ENCODE measurements around the gene PPP2R2C.

The PPP2R2C gene

DNA sequence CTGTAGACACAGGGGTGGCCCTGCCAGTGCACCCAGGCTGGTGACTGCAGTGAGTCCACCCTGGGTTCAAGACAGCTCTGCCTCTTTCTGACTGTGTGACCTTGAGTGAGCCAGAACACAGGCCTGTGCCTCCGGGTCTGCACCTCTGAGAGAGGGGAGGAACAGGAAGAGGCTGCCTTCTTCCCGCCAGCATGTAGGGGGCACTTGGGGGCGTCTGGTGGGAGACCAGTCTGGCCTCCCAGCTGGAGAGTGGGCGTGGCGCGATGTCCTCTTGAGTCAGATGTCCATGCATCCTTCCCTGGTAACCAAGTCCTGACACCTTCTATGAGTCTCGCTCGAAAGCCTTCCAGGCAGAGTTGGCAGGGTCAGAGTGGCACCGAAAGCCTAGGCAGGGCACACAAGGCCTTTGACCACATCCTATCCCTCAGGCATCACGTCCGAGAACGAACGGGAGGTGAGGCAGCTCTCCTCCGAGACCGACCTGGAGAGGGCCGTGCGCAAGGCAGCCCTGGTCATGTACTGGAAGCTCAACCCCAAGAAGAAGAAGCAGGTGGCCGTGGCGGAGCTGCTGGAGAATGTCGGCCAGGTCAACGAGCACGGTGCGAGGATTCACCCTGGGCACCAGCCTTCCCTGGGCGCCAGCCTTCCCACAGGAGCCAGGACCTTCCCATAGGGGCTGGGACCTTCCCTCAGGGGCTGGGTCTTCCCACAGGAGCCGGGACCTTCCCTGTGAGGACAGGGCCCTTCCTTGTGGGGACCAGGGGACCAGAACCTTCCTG is 181.5 kb downstream of the PPP2R2C start:
- TF ChIP-seq, protein P1, sequence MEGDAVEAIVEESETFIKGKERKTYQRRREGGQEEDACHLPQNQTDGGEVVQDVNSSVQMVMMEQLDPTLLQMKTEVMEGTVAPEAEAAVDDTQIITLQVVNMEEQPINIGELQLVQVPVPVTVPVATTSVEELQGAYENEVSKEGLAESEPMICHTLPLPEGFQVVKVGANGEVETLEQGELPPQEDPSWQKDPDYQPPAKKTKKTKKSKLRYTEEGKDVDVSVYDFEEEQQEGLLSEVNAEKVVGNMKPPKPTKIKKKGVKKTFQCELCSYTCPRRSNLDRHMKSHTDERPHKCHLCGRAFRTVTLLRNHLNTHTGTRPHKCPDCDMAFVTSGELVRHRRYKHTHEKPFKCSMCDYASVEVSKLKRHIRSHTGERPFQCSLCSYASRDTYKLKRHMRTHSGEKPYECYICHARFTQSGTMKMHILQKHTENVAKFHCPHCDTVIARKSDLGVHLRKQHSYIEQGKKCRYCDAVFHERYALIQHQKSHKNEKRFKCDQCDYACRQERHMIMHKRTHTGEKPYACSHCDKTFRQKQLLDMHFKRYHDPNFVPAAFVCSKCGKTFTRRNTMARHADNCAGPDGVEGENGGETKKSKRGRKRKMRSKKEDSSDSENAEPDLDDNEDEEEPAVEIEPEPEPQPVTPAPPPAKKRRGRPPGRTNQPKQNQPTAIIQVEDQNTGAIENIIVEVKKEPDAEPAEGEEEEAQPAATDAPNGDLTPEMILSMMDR (IDR thresholded peaks at IDR 0.05; ENCODE audit: low read depth, low read length): no peak
- no peak for DNase-seq (ENCODE audit: extremely low read depth, low read depth)

DNA sequence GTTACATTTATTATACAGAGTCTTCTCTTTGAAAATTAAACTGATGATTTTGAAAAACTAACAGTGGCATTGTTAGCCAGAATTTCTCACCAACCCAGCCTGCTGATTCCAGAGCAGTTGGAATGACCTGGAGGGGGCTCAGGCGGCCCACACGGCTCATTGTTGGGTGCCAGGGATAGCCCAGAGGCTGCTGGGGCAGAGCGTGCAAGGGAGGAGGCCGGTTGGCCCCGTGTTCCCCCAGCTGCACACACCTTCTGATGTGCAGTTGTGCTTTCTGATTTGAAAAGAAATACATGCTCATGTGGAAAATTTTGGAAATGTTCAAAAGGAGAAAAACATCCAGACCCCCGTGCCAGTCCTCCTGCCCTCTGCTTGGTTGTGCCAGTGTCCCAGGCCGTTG is 182.2 kb downstream of the PPP2R2C start:
- TF ChIP-seq, protein P1 (IDR thresholded peaks at IDR 0.05; ENCODE audit: low read depth, low read length): no peak
- no peak for DNase-seq (ENCODE audit: extremely low read depth, low read depth)

DNA sequence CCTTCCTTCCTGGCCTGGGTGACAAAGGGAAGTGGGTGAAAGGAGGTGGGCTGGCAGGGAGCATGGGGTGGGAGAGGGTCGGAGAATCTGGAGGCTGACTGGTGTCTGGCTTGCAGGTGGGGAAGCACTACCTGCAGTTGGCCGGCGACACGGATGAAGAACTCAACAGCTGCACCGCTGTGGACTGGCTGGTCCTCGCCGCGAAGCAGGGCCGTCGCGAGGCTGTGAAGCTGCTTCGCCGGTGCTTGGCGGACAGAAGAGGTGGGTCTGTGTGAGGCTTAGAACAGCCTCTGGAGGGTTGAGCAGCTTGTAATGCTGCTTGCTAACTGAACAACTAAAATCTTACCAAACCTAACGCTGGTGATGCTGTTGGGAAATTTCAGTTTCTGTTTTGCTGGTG is 183.5 kb downstream of the PPP2R2C start:
- no peak for DNase-seq (ENCODE audit: extremely low read depth, low read depth)
- TF ChIP-seq, protein P1 (IDR thresholded peaks at IDR 0.05; ENCODE audit: low read depth, low read length): no peak

DNA sequence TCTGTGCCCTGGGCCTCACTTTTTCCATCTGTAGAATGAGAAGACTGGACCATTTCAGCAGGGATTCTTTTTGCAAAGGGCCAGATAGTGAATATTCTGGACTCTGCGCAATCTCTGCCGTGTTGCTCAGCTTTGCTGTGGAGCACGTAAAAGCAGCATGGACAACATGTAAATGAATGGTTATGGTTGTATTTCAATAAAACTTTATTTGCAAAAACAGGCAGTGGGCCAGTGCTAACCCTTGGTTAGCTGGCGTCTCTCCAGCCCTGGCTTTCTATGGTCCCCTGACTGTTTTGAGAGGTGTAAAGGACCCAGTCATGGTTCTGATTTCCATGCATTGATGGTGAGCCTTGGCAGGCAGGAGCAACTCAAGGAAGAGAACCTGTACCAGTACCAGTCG is 184.1 kb downstream of the PPP2R2C start:
- no peak for DNase-seq (ENCODE audit: extremely low read depth, low read depth)
- TF ChIP-seq, protein P1 (IDR thresholded peaks at IDR 0.05; ENCODE audit: low read depth, low read length): no peak

DNA sequence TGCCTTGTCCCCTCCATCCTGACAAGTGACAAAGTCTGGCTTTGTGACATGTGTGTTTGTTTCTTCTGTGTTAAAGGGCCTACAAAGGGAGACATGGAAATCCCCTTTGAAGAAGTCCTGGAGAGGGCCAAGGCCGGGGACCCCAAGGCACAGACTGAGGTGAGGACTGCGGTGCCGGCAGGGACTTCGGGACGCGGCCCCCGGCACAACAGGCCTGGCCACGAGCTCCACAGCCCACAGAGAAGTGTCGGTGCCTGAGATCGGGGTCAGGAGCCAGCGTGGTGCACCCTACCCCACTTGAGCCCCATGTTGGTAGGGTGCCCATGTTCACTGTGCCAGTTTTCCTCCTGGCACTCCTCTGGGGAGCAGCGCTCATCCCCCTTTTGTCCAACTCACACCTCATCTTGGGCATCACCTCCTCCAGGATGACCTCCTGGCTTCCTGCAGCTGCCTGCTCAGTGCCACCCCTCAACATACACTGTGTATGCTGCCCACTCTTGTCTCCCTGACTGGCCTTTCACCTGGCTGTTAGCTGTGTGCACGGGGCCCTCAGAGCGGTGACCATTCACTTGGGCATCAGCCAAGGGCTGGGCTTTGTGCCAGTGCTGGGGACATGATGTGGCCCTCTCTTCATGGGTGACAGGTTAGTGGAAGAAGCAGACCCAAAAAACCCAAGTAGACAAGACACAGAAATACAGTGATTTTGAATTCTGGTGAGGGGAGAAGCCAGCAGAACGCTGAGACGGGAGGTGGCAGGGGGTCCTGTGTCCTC is 185.2 kb downstream of the PPP2R2C start:
- no peak for DNase-seq (ENCODE audit: extremely low read depth, low read depth)
- TF ChIP-seq, protein P1 (IDR thresholded peaks at IDR 0.05; ENCODE audit: low read depth, low read length): no peak

DNA sequence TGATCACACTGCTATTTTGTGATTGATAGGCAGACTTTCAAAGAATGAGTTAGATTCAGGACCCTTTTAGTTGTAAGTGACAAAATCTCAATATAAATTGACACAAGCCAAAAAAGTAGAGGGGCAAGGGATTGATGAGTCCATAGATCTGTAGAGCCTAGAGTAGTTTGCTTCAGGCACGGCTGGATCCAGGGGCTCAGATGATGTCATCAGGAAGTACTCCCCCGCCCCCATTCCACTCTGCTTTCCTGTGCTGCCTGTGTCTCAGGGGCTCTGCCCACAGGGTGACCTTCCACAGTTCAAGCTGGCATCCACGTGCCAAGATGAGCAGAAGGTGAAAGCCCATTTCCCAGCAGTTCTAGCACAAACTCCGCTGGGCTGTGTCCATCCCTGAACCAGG is 189.1 kb downstream of the PPP2R2C start:
- DNase-seq (ENCODE audit: extremely low read depth, low read depth): no peak
- TF ChIP-seq, protein P1 (IDR thresholded peaks at IDR 0.05; ENCODE audit: low read depth, low read length): no peak

DNA sequence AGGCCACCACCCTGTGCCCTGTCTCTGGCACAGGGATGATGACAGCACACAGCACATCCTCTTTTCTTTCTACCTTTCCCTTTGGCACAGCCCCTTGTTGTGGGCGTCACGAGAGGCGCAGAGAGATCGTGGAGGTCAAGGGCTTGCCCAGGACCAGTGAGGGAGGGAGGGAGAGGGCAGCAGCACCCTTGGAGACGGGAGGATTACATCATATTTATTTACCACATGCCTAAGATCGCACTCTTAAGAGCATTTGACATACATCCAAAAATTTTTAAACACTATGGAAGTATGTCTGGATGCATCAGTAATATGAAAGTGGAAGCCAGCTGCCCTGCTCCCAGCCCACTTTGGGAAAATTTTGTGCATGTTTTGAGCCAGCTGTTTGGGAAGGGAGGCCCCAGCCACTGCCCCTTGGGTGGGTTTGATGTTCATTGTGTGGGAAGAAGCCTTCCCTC is 190.1 kb downstream of the PPP2R2C start:
- no peak for DNase-seq (ENCODE audit: extremely low read depth, low read depth)
- TF ChIP-seq, protein P1 (IDR thresholded peaks at IDR 0.05; ENCODE audit: low read depth, low read length): no peak

Measured in AG09319 (cell line).